GM21526 (cell line): ENCODE results near the gene HTRA1.

ENCODE experiments used
- ATAC-seq: cut with Tn5 transposase; IDR thresholded peaks from one replicate; pipeline ENCODE4 v1.9.1; 2021; ENCODE audit warnings: moderate library complexity; ENCODE audit not compliant: unreplicated experiment, low FRiP score

The HTRA1 gene

GRCh38 chr10:122492999-122493481 is 31.7 kb downstream of the HTRA1 start:
- no peak for ATAC-seq

- no peak for ATAC-seq
These were observed 32.4 kb downstream of the HTRA1 start for GRCh38 chr10:122493761-122494160.

GRCh38 chr10:122494173-122494820 is 32.9 kb downstream of the HTRA1 start:
- no peak for ATAC-seq

- ATAC-seq = no peak
These were observed 33.5 kb downstream of the HTRA1 start for GRCh38 chr10:122494833-122495232.

- ATAC-seq = no peak
These were observed 34.3 kb downstream of the HTRA1 start for GRCh38 chr10:122495406-122496340.

GRCh38 chr10:122497241-122497640 is 35.9 kb downstream of the HTRA1 start:
- ATAC-seq = no peak

- ATAC-seq = no peak
These were observed 37.2 kb downstream of the HTRA1 start for GRCh38 chr10:122498521-122498920.

GRCh38 chr10:122499012-122499411 is 37.7 kb downstream of the HTRA1 start:
- ATAC-seq = no peak

GRCh38 chr10:122499491-122499941 is 38.2 kb downstream of the HTRA1 start:
- ATAC-seq = no peak

GRCh38 chr10:122500194-122500593 is 38.8 kb downstream of the HTRA1 start:
- no peak for ATAC-seq

GRCh38 chr10:122500726-122501125 is 39.4 kb downstream of the HTRA1 start:
- ATAC-seq = no peak

- no peak for ATAC-seq
These were observed 41.7 kb downstream of the HTRA1 start for GRCh38 chr10:122503012-122503411.

GRCh38 chr10:122503886-122504609 is 42.7 kb downstream of the HTRA1 start:
- ATAC-seq = no peak

- ATAC-seq = no peak
These were observed 43.2 kb downstream of the HTRA1 start for GRCh38 chr10:122504610-122504950.

GRCh38 chr10:122505011-122505410 is 43.7 kb downstream of the HTRA1 start:
- ATAC-seq = no peak

- ATAC-seq = no peak
These were observed 44.7 kb downstream of the HTRA1 start for GRCh38 chr10:122505885-122506645.

- ATAC-seq = no peak
These were observed 46.3 kb downstream of the HTRA1 start for GRCh38 chr10:122507616-122508015.

GRCh38 chr10:122508021-122508420 is 46.7 kb downstream of the HTRA1 start:
- no peak for ATAC-seq

- no peak for ATAC-seq
These were observed 48.0 kb downstream of the HTRA1 start for GRCh38 chr10:122509323-122509722.

- no peak for ATAC-seq
These were observed 49.0 kb downstream of the HTRA1 start for GRCh38 chr10:122510326-122510725.
